Smooth muscle cell (in vitro differentiated cells): ENCODE results near the gene UACA. TPM values are rescaled to one million over a fixed set of nuclear protein-coding genes. Genes with fewer than 3 reads are reported as not detected.
A peak's percentile ranks its signal among the peaks of the same experiment; 100 is the strongest.

Experiments used
- DNase-seq: peaks from one replicate; lab custom pipeline; 2025; ENCODE audit not compliant: unreplicated experiment; lab: John Stamatoyannopoulos, UW
- H2AFZ ChIP-seq: fragments of 200-600 bp; sonication (generic); 2 replicates; pipeline ENCODE4 v1.6.0; 2016; ENCODE audit warnings: antibody characterized with exemption, low read depth, mild to moderate bottlenecking
- H3F3A ChIP-seq: fragments of 200-600 bp; sonication (generic); 2 replicates; pipeline ENCODE4 v1.6.0; 2017; ENCODE audit warnings: antibody characterized with exemption, low read depth
- H3K27ac ChIP-seq: fragments of 200-600 bp; sonication (generic); 2 replicates; pipeline ENCODE4 v1.5.1; 2016; ENCODE audit warnings: low read depth, mild to moderate bottlenecking
- H3K27me3 ChIP-seq: fragments of 200-600 bp; sonication (generic); 2 replicates; pipeline ENCODE4 v1.6.1; 2016; ENCODE audit warnings: low read depth, mild to moderate bottlenecking
- H3K36me3 ChIP-seq: fragments of 200-600 bp; sonication (generic); 2 replicates; pipeline ENCODE4 v1.5.1; 2016; ENCODE audit warnings: low read depth
- H3K4me1 ChIP-seq: fragments of 200-600 bp; sonication (generic); 2 replicates; pipeline ENCODE4 v1.5.1; 2016; ENCODE audit warnings: low read depth
- H3K4me2 ChIP-seq: fragments of 200-600 bp; sonication (generic); 2 replicates; pipeline ENCODE4 v1.6.0; 2016; ENCODE audit warnings: mild to moderate bottlenecking
- H3K4me3 ChIP-seq: fragments of 200-600 bp; sonication (generic); 2 replicates; pipeline ENCODE4 v1.5.1; 2016; ENCODE audit warnings: mild to moderate bottlenecking
- H3K79me2 ChIP-seq: fragments of 200-600 bp; sonication (generic); 2 replicates; pipeline ENCODE4 v1.6.0; 2016; ENCODE audit warnings: low read depth, mild to moderate bottlenecking
- H3K9ac ChIP-seq: fragments of 200-600 bp; sonication (generic); 2 replicates; pipeline ENCODE4 v1.6.0; 2016; ENCODE audit warnings: low read depth
- H3K9me3 ChIP-seq: fragments of 200-600 bp; sonication (generic); replicated peaks from 2 replicates; pipeline ENCODE4 v1.5.1; 2016; ENCODE audit warnings: low read depth
- H4K20me1 ChIP-seq: fragments of 200-600 bp; sonication (generic); 2 replicates; pipeline ENCODE4 v1.6.0; 2016; ENCODE audit warnings: low read depth
- WGBS: methylation state at CpG from one replicate; pipeline ENCODE4 v1.1.7; 2016; ENCODE audit warnings: low lambda C conversion rate; 5-methylcytosine and 5-hydroxymethylcytosine counted together
- polyA plus RNA-seq: library from polyadenylated mRNA; unstranded; fragments of >200 nt; fragmentation: Nextera tagmentation; extraction: Ambion mirVana; gene quantifications from 2 replicates; pipeline ENCODE4 v1.2.1, GENCODE V29; 2016
- total RNA-seq: library from RNA; depleted of rRNA; stranded (reverse); fragments of >200 nt; gene quantifications from 2 replicates; pipeline ENCODE4 v1.2.3, GENCODE V29; 2014
- TF ChIP-seq, protein P1 (sequence below): fragments of 200-600 bp; sonication (generic); IDR thresholded peaks from 2 replicates; pipeline ENCODE4 v1.5.1; 2017; ENCODE audit warnings: borderline replicate concordance, mild to moderate bottlenecking, antibody characterized with exemption; ENCODE audit not compliant: insufficient read depth, poor library complexity, severe bottlenecking

The UACA gene
- total and polyA plus RNA-seq, 2 experiments from 2014 or later = 109 to 153 TPM

DNA sequence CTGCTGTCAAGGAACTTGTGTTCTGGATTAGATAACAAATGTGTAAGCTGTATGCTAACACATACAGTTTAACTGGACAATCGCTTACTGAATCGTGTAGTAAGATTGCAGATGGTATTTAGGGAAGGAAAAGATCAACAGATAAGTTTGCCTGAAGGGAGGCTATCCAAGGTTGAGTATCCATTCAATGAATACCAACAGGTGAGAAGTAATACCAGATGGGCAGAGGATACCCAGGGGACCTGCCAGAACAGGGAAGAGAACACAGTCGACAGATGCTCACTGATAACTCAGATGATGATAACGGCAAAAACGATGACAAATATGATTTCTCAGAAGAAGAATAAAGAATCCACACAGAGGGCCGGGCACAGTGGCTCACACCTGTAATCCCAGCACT, 3.2 kb upstream of the UACA start:
- Histone ChIP-seq H3K4me3 (no peak overlapping the region), H3K9ac (peak overlapping the region; percentile 5), H3K27ac (peak overlapping the region; percentile 88), H3K27me3 (no peaks in the 10 kb centered on the region), H3K9me3 (no peaks in the 10 kb centered on the region), H3K4me2 (peak overlapping the region; percentile 93), H3K4me1 (peaks cover 35% of the 10 kb centered on the region), H3K79me2 (peaks cover 18% of the 10 kb centered on the region), H2AFZ (no peak overlapping the region), H3K36me3 (no peaks in the 10 kb centered on the region), H3F3A (peaks cover 23% of the 10 kb centered on the region), H4K20me1 (peaks cover 11% of the 10 kb centered on the region)
- DNase-seq = no peak
- TF ChIP-seq, protein P1, sequence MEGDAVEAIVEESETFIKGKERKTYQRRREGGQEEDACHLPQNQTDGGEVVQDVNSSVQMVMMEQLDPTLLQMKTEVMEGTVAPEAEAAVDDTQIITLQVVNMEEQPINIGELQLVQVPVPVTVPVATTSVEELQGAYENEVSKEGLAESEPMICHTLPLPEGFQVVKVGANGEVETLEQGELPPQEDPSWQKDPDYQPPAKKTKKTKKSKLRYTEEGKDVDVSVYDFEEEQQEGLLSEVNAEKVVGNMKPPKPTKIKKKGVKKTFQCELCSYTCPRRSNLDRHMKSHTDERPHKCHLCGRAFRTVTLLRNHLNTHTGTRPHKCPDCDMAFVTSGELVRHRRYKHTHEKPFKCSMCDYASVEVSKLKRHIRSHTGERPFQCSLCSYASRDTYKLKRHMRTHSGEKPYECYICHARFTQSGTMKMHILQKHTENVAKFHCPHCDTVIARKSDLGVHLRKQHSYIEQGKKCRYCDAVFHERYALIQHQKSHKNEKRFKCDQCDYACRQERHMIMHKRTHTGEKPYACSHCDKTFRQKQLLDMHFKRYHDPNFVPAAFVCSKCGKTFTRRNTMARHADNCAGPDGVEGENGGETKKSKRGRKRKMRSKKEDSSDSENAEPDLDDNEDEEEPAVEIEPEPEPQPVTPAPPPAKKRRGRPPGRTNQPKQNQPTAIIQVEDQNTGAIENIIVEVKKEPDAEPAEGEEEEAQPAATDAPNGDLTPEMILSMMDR = no peak
- 63% methylated on average over 6 of the region's 6 CpGs for WGBS

DNA sequence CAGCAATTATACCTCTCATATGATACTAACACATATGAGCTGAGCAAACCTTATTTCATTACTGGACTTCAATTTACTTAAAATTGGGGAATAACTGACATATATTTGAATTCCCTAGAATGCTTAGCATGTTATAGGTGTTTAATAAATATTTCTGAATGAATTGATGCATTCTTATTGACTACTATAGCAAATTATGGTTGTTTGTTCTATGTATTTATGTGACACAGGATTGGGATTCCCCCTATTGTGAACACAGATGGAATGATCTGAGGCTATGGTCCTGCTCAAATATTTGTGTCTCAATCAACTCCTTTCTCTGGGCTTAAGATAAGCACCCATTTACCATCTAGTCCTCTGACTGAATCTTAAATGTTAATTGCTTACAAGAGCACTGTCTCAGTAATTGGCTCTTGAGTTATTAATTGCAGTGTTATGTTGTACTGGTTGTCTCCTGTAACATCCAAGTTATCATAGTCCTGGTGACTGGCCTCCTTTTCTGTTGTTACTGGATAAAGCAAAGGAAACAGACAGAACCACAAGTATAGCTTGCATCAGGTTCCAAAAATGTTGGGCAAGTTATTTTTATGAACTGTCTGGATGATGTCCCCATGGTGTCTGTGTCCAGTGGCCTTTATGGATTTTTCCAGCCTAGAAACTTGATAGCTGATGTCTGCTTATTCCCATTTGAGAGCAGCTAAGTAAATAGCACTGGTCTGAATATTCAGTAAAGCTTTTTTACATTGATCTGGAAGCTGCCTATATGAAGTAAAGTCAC, 2.3 kb upstream of the UACA start:
- Histone ChIP-seq H3K36me3 (no peaks in the 10 kb centered on the region), H3K4me1 (peaks cover 39% of the 10 kb centered on the region), H3K79me2 (peaks cover 27% of the 10 kb centered on the region), H3K9me3 (no peaks in the 10 kb centered on the region), H3K27me3 (no peaks in the 10 kb centered on the region), H3F3A (peaks cover 23% of the 10 kb centered on the region), H3K9ac (peak overlapping the region; percentile 76), H3K27ac (peak overlapping the region; percentile 88), H4K20me1 (peaks cover 20% of the 10 kb centered on the region), H2AFZ (no peak overlapping the region), H3K4me2 (peak overlapping the region; percentile 93), H3K4me3 (no peak overlapping the region)
- TF ChIP-seq, protein P1 = no peak
- DNase-seq = no peak

DNA sequence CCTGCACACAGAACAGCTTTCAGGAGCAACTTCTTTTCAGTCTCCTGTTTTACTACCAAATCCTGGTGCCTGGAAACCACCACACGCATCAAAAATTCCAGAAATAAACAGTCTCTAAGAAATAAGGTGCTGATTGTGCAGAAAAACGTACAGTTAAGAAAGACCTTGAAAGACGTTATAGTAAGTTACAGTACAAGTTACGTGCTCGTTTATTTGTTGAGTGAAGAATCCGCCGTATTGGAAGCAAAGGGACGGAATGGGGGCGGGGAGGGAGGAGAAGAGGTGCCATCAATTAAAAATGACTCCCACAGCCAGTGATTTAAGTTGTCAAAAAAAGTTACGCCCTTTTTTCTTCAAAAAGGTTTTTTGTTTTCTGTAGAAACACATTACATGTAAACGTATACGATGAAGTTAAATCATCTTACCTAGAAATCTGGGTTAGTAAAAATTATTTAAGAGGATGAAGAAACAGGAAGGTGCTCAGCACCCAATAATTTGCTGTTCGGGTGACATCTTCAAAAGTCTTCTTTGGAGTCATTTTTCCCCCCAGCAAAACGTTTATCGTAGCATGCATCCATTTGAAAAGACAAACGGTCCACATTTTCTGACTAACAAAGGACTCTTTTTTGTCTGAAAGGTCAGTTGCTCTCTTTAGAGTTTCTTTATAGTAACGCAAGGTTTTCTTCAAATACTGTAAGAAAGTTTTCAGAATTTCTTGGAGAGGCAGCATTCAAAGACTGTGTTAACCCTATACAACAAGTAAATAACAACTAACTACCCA, 782 bp upstream of the UACA start:
- Histone ChIP-seq H3K9ac (peak overlapping the region; percentile 76), H3K4me2 (peak overlapping the region; percentile 93), H3K4me3 (peak overlapping the region; percentile 93), H3K4me1 (peaks cover 41% of the 10 kb centered on the region), H3K9me3 (no peaks in the 10 kb centered on the region), H3K27ac (peak overlapping the region; percentile 88), H2AFZ (peak overlapping the region; percentile 53), H4K20me1 (peaks cover 34% of the 10 kb centered on the region), H3K79me2 (peaks cover 42% of the 10 kb centered on the region), H3K36me3 (no peaks in the 10 kb centered on the region), H3F3A (peaks cover 23% of the 10 kb centered on the region), H3K27me3 (no peaks in the 10 kb centered on the region)
- WGBS = 5% methylated on average over 17 of the region's 17 CpGs
- TF ChIP-seq, protein P1 = no peak
- no peak for DNase-seq
